HuH-7 (cell line): ENCODE measurements around the gene RBM26.

Experiments
- DNase-seq: peaks from one replicate; pipeline ENCODE4 v3.0.0; 2011; ENCODE audit warnings: low spot score

RBM26 gene, protein sequence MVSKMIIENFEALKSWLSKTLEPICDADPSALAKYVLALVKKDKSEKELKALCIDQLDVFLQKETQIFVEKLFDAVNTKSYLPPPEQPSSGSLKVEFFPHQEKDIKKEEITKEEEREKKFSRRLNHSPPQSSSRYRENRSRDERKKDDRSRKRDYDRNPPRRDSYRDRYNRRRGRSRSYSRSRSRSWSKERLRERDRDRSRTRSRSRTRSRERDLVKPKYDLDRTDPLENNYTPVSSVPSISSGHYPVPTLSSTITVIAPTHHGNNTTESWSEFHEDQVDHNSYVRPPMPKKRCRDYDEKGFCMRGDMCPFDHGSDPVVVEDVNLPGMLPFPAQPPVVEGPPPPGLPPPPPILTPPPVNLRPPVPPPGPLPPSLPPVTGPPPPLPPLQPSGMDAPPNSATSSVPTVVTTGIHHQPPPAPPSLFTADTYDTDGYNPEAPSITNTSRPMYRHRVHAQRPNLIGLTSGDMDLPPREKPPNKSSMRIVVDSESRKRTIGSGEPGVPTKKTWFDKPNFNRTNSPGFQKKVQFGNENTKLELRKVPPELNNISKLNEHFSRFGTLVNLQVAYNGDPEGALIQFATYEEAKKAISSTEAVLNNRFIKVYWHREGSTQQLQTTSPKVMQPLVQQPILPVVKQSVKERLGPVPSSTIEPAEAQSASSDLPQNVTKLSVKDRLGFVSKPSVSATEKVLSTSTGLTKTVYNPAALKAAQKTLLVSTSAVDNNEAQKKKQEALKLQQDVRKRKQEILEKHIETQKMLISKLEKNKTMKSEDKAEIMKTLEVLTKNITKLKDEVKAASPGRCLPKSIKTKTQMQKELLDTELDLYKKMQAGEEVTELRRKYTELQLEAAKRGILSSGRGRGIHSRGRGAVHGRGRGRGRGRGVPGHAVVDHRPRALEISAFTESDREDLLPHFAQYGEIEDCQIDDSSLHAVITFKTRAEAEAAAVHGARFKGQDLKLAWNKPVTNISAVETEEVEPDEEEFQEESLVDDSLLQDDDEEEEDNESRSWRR

GRCh38 chr13:79405831-79406596 is at the start of gene RBM26:
TSS of gene RBM26 (minus strand) at chr13:79406255. CDS start at chr13:79405774, 481 bp downstream.
- peak; percentile 81 for DNase-seq

DNA sequence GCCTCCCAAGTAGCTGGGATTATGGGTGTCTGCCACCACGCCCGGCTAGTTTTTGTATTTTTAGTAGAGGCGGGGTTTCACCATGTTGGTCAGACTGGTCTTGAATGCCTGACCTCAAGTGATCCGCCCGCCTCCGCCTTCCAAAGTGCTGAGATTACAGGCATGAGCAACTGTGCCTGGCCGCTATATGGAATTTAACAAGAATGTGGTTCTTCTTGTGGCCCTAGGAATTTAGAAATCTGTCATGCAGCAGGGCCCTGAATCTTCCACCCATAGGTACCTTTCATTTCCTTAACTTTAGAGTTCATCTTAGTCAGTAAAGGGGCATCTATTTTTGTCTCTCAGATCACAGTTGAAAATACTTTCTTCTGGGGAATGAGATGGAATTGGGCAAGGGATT is 49.3 kb upstream of the RBM26 start:
- DNase-seq = no peak

GRCh38 chr13:79452239-79452913 is 46.3 kb upstream of the RBM26 start:
- DNase-seq = no peak

DNA sequence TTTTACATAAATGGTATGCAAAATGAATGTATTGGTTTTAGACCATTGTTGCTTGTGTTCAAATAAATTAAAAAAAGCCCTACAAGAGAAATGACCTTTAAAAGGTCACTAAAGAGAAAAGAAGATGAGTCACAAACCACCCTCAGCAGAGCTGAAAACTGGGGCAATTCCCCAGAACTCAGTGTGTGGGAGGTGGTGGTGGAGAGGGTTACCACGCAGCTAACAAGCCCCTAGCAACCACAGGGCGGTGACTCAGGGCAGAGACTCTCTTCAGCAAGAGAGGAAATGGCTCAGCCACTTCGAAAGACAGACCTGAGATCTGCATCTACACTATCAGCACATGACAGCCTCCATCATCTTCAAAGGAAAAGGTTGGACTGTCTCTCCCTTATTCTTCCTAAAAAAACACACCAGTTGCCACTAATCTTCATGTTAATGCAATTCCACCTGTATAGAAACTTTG is 45.5 kb upstream of the RBM26 start:
- no peak for DNase-seq

DNA sequence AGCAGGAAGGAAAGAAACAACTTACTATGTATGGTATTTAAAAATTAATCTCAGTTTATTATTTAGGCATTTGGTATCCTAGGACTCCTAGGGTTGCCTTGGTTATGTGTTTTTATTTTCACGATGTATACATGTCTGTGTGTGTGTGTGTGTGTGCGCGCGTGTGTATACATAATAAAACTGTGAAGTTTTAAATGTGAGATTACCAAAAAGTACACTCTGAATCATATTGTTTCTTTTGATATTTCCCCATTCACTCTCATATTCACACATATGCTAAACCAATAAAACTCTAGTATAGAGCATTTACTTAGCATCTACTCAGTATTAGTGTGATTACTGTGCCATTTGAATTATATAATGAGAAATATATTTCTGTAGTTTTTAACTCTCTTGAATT is 44.1 kb upstream of the RBM26 start:
- DNase-seq = no peak

DNA sequence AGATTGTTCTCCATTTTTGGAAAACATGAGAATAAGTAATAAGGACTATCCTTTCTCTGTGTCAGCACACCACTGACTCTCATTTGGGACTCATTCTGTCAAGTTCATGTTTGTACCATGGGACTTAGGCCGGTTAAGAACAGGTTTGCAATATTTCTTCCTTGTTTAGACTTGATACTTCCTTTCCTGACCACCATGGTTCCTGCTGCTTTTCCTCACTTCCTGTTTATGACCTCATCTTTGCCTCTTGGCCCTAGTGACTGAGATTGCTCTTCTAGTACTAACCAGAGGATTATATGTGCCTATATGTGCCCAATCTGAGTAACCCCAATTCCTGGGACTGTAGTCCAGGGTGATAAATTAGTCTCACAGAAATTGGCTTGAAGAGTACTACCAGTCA is 42.4 kb upstream of the RBM26 start:
- no peak for DNase-seq

DNA sequence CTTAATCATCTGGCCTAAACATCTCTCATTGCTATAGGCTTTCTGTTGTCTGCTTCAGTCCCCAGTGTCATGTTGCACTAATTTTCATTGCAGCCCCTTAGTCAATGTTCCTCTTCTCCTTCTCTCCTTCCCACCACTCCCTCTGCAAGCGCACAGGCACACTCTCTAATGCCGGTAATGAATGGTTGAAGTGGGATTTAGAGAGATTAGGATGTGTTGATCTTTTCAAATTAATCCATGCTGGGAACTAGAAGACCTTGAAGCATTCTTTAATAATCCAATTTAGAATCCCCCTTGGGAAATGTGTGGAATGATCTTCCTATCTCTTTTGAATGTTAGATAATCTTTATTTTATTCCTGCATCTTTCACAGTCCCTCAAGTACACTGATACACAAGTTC is 41.7 kb upstream of the RBM26 start:
- DNase-seq = no peak

DNA sequence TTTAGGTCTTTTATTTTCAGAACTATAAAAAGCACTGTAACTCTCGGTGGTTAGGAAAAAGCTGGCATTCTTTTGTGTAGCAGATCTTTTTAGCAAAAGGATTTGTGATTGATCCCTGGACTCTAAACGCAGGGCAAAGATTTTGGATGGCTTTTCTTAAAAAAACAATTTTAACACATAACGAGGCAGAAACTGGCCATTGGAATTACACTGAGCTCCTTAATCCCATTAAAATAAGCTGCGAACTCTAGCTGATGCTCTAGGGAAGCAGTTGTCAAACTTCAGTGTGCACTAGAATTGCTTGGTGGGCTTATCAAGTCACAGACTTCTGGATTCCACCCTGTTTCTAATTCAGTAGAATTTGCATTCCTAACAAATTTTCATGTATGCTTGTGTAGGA is 41.1 kb upstream of the RBM26 start:
- no peak for DNase-seq

- no peak for DNase-seq
Measured at GRCh38 chr13:79445968-79446645, 40.1 kb upstream of the RBM26 start.

DNA sequence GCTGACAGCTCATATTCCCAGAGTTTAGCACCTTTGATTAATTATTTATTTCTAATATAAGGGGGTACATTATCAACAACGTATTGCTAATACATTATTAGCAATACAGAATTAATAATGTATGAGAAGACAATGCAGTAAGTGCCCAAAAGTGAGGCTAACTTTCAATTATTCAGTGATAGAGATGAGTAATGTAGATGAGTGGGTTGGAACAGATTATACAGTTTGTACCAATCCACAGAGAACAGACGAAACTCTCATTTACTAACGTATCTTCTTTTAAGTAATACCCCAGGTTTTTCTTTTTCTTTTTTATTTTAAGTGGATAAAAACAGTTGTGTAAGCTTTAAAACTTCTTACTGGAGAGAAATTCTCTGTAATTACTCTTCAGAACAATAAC is 36.7 kb upstream of the RBM26 start:
- no peak for DNase-seq

DNA sequence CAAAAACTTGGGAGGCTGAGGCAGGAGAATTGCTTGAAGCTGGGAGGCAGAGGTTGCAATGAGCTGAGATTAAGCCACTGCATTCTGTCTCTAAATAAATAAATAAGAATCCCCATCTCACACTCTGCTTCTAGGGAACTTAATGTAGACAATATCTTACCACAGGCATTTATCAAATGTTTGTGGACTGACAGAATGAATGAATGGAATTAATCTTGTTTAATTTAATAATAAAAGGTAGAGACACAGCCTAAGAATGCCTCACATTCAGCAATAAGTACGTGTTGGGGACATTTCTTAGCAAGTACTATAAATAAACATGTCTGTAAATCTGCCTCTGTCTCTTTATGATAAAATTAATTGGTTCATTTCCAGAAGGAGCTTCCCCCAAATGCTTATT is 36.2 kb upstream of the RBM26 start:
- DNase-seq = no peak

- no peak for DNase-seq
Measured at GRCh38 chr13:79440958-79441528, 35.0 kb upstream of the RBM26 start.

GRCh38 chr13:79439275-79439674 is 33.2 kb upstream of the RBM26 start:
- DNase-seq = no peak

GRCh38 chr13:79435561-79435990 is 29.5 kb upstream of the RBM26 start:
- DNase-seq = no peak

- DNase-seq = no peak
Measured at GRCh38 chr13:79434556-79434955, 28.5 kb upstream of the RBM26 start.

- DNase-seq = no peak
Measured at GRCh38 chr13:79432992-79433391, 26.9 kb upstream of the RBM26 start.

- no peak for DNase-seq
Measured at GRCh38 chr13:79432086-79432485, 26.0 kb upstream of the RBM26 start.

DNA sequence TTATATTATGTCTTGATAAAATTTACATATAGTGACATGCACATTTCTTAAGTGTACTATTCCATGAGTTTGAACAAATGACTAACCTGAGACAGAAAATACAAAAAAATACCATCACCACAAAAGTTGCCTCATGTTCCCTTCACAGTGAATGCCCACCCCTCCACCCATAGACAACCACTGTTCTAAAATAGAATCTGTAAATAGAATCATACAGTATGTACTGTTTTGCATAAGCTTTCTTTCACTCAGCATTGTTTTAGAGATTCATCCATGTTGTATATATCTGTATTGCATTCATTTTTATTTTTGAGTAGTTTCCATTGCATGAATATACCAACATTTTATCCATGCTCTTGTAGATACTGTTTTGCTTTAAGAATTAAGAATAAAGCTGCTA is 23.3 kb upstream of the RBM26 start:
- no peak for DNase-seq

GRCh38 chr13:79427883-79428282 is 21.8 kb upstream of the RBM26 start:
- DNase-seq = no peak

GRCh38 chr13:79427265-79427664 is 21.2 kb upstream of the RBM26 start:
- no peak for DNase-seq
